Fibroblast of lung (primary cell): ENCODE measurements around the gene CYB5RL.

ENCODE experiments used
- EZH2 ChIP-seq: IDR thresholded peaks from 2 replicates; pipeline ENCODE4 v1.5.1; 2012; ENCODE audit warnings: low read length, control low read depth, mild to moderate bottlenecking; ENCODE audit errors: missing control alignments
- TF ChIP-seq, protein P1 (sequence below), 2 donors: IDR thresholded peaks in 1 of 2; conservative IDR thresholded peaks in 1 of 2; 1 replicate in 1 of 2; 2 replicates in 1 of 2; pipeline ENCODE4 v1.5.1; 2011 to 2012; ENCODE audit warnings: low read length in 2 of 2, control low read depth in 1 of 2, inconsistent platforms in 1 of 2, low read depth in 1 of 2, mild to moderate bottlenecking in 1 of 2

- TF ChIP-seq, protein P1, sequence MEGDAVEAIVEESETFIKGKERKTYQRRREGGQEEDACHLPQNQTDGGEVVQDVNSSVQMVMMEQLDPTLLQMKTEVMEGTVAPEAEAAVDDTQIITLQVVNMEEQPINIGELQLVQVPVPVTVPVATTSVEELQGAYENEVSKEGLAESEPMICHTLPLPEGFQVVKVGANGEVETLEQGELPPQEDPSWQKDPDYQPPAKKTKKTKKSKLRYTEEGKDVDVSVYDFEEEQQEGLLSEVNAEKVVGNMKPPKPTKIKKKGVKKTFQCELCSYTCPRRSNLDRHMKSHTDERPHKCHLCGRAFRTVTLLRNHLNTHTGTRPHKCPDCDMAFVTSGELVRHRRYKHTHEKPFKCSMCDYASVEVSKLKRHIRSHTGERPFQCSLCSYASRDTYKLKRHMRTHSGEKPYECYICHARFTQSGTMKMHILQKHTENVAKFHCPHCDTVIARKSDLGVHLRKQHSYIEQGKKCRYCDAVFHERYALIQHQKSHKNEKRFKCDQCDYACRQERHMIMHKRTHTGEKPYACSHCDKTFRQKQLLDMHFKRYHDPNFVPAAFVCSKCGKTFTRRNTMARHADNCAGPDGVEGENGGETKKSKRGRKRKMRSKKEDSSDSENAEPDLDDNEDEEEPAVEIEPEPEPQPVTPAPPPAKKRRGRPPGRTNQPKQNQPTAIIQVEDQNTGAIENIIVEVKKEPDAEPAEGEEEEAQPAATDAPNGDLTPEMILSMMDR (conservative IDR thresholded peaks at IDR 0.05 in 1 of 2, IDR thresholded peaks at IDR 0.05 in 1 of 2; ENCODE audit: low read depth in 1 of 2, low read length in 2 of 2): no peak
- TF ChIP-seq EZH2: no peak
These were observed 38.7 kb upstream of the CYB5RL start for GRCh38 chr1:54238353-54239034.
